DOHH2 (cell line): Measurements from ENCODE around the gene GOLGA2.

Experiments used
- H3F3A ChIP-seq: fragments of 200-600 bp; sonication (generic), shearing (Covaris generic); 2 replicates; pipeline ENCODE4 v1.6.0; 2016; ENCODE audit warnings: antibody characterized with exemption, mild to moderate bottlenecking; ENCODE audit not compliant: control insufficient read depth, insufficient read depth
- H3K27ac ChIP-seq: fragments of 200-600 bp; sonication (generic); 2 replicates; pipeline ENCODE4 v1.5.1; 2014; ENCODE audit warnings: low read depth, mild to moderate bottlenecking, low read length, moderate library complexity
- H3K27me3 ChIP-seq: fragments of 200-600 bp; sonication (generic); 2 replicates; pipeline ENCODE4 v1.6.1; 2014; ENCODE audit warnings: mild to moderate bottlenecking, low read length, mixed read lengths; ENCODE audit not compliant: control insufficient read depth
- H3K36me3 ChIP-seq: fragments of 200-600 bp; sonication (generic); 2 replicates; pipeline ENCODE4 v1.6.1; 2014; ENCODE audit warnings: mild to moderate bottlenecking, low read length, moderate library complexity, mixed read lengths; ENCODE audit not compliant: control insufficient read depth
- H3K4me1 ChIP-seq: fragments of 200-600 bp; sonication (generic); 2 replicates; pipeline ENCODE4 v1.6.1; 2014; ENCODE audit warnings: mild to moderate bottlenecking, low read length, mixed read lengths; ENCODE audit not compliant: control insufficient read depth
- H3K4me2 ChIP-seq: fragments of 200-600 bp; sonication (generic); 2 replicates; pipeline ENCODE4 v1.6.0; 2014; ENCODE audit warnings: mild to moderate bottlenecking, low read length, moderate library complexity
- H3K4me3 ChIP-seq: fragments of 200-600 bp; sonication (generic); 2 replicates; pipeline ENCODE4 v1.5.1; 2014; ENCODE audit warnings: mild to moderate bottlenecking, low read length, mixed read lengths
- H3K79me2 ChIP-seq: fragments of 200-600 bp; sonication (generic); 2 replicates; pipeline ENCODE4 v1.6.1; 2014; ENCODE audit warnings: mild to moderate bottlenecking, low read length, mixed read lengths; ENCODE audit not compliant: control insufficient read depth
- H3K9me2 ChIP-seq: fragments of 200-600 bp; sonication (generic); replicated peaks from 2 replicates; pipeline ENCODE4 v1.6.1; 2014; ENCODE audit warnings: mild to moderate bottlenecking, low read length, mixed read lengths; ENCODE audit not compliant: control insufficient read depth
- H3K9me3 ChIP-seq: fragments of 200-600 bp; sonication (generic); 2 replicates; pipeline ENCODE4 v1.6.1; 2014; ENCODE audit warnings: antibody characterized with exemption, low read length, mixed read lengths; ENCODE audit not compliant: control insufficient read depth, insufficient read depth
- H4K20me1 ChIP-seq: fragments of 200-600 bp; sonication (generic); 2 replicates; pipeline ENCODE4 v1.6.0; 2014; ENCODE audit warnings: low read depth, mild to moderate bottlenecking, antibody characterized with exemption, low read length, moderate library complexity; ENCODE audit not compliant: control insufficient read depth, insufficient read depth
- CTCF ChIP-seq: fragments of 200-600 bp; sonication (generic); IDR thresholded peaks from one replicate; pipeline ENCODE4 v1.5.1; 2014; ENCODE audit warnings: antibody characterized with exemption, mild to moderate bottlenecking, low read depth, low read length; ENCODE audit not compliant: poor library complexity, severe bottlenecking
- EZH2phosphoT487 ChIP-seq: fragments of 200-600 bp; sonication (generic); IDR thresholded peaks from 2 replicates; pipeline ENCODE4 v1.6.1; 2017; ENCODE audit warnings: borderline replicate concordance, mild to moderate bottlenecking, antibody characterized with exemption, low read length, moderate library complexity, mixed read lengths

The GOLGA2 gene

GRCh38 chr9:128276574-128277270 is 915 bp upstream of the GOLGA2 start:
- H3K4me1 ChIP-seq: peaks cover 15% of the 10 kb centered on the region

GRCh38 chr9:128276008-128276573 is 284 bp upstream of the GOLGA2 start, which contains the start of gene SWI5:
Gene SWI5 (plus strand): TSS chr9:128276276.
- peaks cover 19% of the 10 kb centered on the region for H3K79me2 ChIP-seq
- no peaks in the 10 kb centered on the region for H3K9me2 ChIP-seq
- no peaks in the 10 kb centered on the region for H3K27me3 ChIP-seq
- no peaks in the 10 kb centered on the region for H3K9me3 ChIP-seq
- H4K20me1 ChIP-seq: no peaks in the 10 kb centered on the region
- H3K27ac ChIP-seq: no peak within 1 kb of the TSS
- H3F3A ChIP-seq: no peaks in the 10 kb centered on the region
- peak within 1 kb of the TSS; percentile 90 for H3K4me3 ChIP-seq
- TF ChIP-seq EZH2phosphoT487 (no peak), CTCF (no peak)
- peak within 1 kb of the TSS; percentile 98 for H3K4me2 ChIP-seq
- H3K4me1 ChIP-seq: peaks cover 15% of the 10 kb centered on the region
- H3K36me3 ChIP-seq: peaks cover 9% of the 10 kb centered on the region

More at GRCh38 chr9:128276574-128277270, 915 bp upstream of the GOLGA2 start:
- H3K9me2 ChIP-seq: no peaks in the 10 kb centered on the region
- H4K20me1 ChIP-seq: no peaks in the 10 kb centered on the region
- H3K4me2 ChIP-seq: peak overlapping the region; percentile 78
- no peak for TF ChIP-seq EZH2phosphoT487
- no peak for TF ChIP-seq CTCF
- H3F3A ChIP-seq: no peaks in the 10 kb centered on the region
- no peaks in the 10 kb centered on the region for H3K27me3 ChIP-seq
- H3K9me3 ChIP-seq: no peaks in the 10 kb centered on the region
- H3K4me3 ChIP-seq: peak overlapping the region; percentile 90
- H3K27ac ChIP-seq: no peak overlapping the region
- H3K36me3 ChIP-seq: peaks cover 5% of the 10 kb centered on the region
- H3K79me2 ChIP-seq: peaks cover 19% of the 10 kb centered on the region

- peaks cover 9% of the 10 kb centered on the region for H3K36me3 ChIP-seq
These were observed 1.6 kb downstream of the GOLGA2 start for GRCh38 chr9:128274245-128274644.

More at GRCh38 chr9:128274245-128274644, 1.6 kb downstream of the GOLGA2 start:
- Histone ChIP-seq H3K9me3 (no peaks in the 10 kb centered on the region), H4K20me1 (no peaks in the 10 kb centered on the region), H3K27ac (no peak overlapping the region), H3K4me2 (no peak overlapping the region), H3K79me2 (peaks cover 19% of the 10 kb centered on the region), H3K4me3 (no peak overlapping the region), H3K9me2 (no peaks in the 10 kb centered on the region), H3K4me1 (peaks cover 15% of the 10 kb centered on the region), H3K27me3 (no peaks in the 10 kb centered on the region), H3F3A (no peaks in the 10 kb centered on the region)
- no peak for TF ChIP-seq CTCF
- TF ChIP-seq EZH2phosphoT487: no peak
